Muscle layer of duodenum (tissue), 2 donors: ENCODE data around the gene MMP10.

Experiments
- H3K27ac ChIP-seq: one replicate; pipeline ENCODE4 v1.7.0; 2013; ENCODE audit warnings: mild to moderate bottlenecking, low read length
- H3K27me3 ChIP-seq: one replicate; pipeline ENCODE4 v1.7.0; 2013; ENCODE audit warnings: low read depth, mild to moderate bottlenecking, control low read depth, low read length
- H3K36me3 ChIP-seq, 2 donors: one replicate each; pipeline ENCODE4 v1.7.0; 2013; ENCODE audit warnings: low read length in 2 of 2, control low read depth in 1 of 2, mild to moderate bottlenecking in 1 of 2; ENCODE audit not compliant: insufficient read depth in 2 of 2, control insufficient read depth in 1 of 2
- H3K4me1 ChIP-seq, 2 donors: one replicate each; pipeline ENCODE4 v1.7.0; 2013; ENCODE audit warnings: low read length in 2 of 2, mild to moderate bottlenecking in 2 of 2, control low read depth in 1 of 2, moderate library complexity in 1 of 2; ENCODE audit not compliant: insufficient read depth in 2 of 2, control insufficient read depth in 1 of 2
- H3K4me3 ChIP-seq, 2 donors: one replicate each; pipeline ENCODE4 v1.7.0; 2013; ENCODE audit warnings: low read length in 2 of 2, low read depth in 1 of 2, mild to moderate bottlenecking in 1 of 2
- H3K9me3 ChIP-seq, 2 donors: one replicate each; pipeline ENCODE4 v1.7.0; 2013; ENCODE audit warnings: low read length in 2 of 2, control low read depth in 1 of 2, mild to moderate bottlenecking in 1 of 2; ENCODE audit not compliant: control insufficient read depth in 1 of 2
- donor health status: healthy.

Gene MMP10

DNA sequence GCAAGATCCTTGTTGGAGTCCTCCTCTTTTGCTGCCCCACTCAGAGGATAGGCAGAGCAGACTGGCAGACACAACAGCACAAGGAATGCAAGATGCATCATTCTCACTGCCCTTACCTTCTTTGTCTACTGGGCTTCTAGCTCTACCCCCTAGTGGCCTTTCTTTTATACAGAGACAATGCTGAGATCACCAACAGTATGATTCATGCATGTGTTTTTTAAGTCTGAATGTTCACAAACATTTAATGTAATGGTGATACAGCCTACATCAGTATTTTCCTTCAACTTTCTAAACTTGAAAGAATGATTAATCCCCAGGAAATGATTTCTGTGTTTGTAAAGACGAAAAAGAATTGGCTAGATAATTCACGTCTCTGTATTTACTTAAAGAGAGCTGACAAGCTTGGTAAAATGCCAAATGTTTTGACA, at the start of gene MMP10:
Gene MMP10, minus strand, starts transcription at position 138 of the 428 bp plus-strand sequence. Its CDS starts 37 bp downstream, at position 101.
- Histone ChIP-seq H3K27me3 (no peaks in the 10 kb centered on the region), H3K36me3 (no peaks in the 10 kb centered on the region), H3K9me3 (no peaks in the 10 kb centered on the region), H3K4me1 (peaks cover 0 to 5% of the 10 kb centered on the region in 2 donors), H3K27ac (no peak within 1 kb of the TSS), H3K4me3 (no peak within 1 kb of the TSS)

DNA sequence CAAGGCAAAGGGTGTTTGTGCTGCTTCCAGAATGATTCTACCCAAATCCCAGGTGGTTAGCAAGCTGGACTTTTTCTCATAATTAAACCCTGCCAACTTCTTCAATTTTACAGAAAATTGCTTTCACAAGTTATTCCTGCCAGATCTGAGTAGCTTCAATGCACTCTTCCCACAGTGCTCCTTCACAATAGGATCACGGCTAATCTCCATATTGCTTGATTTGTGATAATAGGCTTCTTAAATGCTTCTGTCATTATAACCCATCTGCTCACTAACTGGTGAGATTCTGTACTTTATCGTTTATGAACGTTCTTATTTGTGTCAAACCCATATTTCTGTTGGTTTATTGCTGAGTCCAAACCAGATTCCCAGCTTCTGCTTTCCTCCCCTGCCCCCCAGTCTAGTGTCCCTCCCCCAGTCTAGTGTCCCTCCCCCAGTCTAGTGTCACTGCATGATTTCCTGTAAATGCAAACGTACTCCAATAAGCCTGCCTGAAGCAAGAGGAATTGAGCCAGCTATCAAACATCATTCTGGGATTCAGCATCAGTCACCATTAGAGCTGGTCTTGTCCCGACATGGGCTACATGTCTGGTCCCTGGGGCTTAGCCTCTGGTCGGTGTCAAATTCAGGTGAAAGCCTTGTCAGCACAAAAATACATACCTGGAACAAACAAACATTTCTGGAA, 49.0 kb upstream of the MMP10 start:
- Histone ChIP-seq H3K36me3 (no peaks in the 10 kb centered on the region), H3K4me1 (no peaks in the 10 kb centered on the region), H3K27me3 (no peaks in the 10 kb centered on the region), H3K9me3 (no peaks in the 10 kb centered on the region), H3K27ac (no peak overlapping the region), H3K4me3 (no peak overlapping the region)

DNA sequence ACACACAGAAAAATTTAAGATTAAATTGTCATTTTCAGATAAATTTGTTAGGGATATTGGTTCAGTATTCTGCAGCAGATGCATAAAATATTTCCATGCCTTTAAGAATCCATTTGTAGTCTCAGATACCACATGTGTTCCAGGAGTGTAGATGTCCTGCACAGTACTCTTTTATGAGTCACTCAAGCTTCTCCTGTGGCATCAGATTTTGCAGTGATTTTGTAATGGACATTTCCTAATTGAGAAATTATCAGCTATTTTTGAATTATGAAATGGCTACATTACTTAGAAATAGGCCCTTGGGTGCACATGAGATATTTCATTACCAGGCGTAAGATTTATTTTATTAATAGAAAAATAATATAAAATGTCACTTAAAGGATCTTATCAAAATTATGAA, 44.1 kb upstream of the MMP10 start:
- H3K27ac ChIP-seq, result no peak overlapping the region
- no peaks in the 10 kb centered on the region for H3K36me3 ChIP-seq
- H3K27me3 ChIP-seq, result no peaks in the 10 kb centered on the region
- no peaks in the 10 kb centered on the region for H3K4me1 ChIP-seq
- H3K9me3 ChIP-seq, result no peaks in the 10 kb centered on the region
- no peak overlapping the region for H3K4me3 ChIP-seq

DNA sequence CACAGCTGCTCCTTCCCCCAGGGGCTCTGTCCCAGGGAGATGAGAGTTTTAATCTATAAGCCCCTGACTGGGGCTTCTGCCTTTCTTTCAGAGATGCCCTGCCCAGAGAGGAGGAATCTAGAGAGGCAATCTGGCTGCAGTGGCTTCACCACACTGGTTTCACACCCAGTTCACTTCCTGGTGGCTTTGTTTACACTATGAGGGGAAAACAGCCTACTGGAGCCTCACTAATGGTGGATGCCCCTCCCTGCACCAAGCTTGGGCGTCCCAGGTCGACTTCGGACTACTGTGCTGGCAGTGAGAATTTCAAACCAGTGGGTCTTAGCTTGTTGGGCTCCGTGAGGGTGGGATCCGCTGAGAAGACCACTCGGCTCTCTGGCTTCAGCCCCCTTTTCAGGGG, 39.1 kb upstream of the MMP10 start:
- peaks cover 0 to 5% of the 10 kb centered on the region in 2 donors for H3K9me3 ChIP-seq
- H3K27ac ChIP-seq, result no peak overlapping the region
- H3K36me3 ChIP-seq, result no peaks in the 10 kb centered on the region
- H3K27me3 ChIP-seq, result no peaks in the 10 kb centered on the region
- H3K4me3 ChIP-seq, result no peak overlapping the region
- H3K4me1 ChIP-seq, result no peaks in the 10 kb centered on the region

DNA sequence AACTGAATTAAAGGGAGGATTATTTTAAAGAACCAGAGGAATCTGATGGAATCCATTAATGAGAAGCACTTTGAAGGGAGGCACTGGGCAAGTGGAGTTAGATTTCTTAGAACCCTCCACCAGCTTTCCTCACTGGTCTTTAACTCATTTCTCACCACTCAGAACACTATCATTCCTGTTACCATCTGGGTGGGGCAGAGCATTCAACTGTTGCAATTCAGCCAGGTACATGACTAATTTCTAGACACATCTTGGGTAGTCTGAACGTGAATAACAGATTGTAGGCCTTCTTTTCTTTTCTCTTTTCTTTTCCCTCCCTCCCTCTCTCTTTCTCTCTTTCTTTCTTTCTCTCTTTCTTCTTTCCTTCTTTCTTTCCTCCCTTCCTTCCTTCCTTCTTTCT, 33.1 kb upstream of the MMP10 start:
- no peak overlapping the region for H3K27ac ChIP-seq

DNA sequence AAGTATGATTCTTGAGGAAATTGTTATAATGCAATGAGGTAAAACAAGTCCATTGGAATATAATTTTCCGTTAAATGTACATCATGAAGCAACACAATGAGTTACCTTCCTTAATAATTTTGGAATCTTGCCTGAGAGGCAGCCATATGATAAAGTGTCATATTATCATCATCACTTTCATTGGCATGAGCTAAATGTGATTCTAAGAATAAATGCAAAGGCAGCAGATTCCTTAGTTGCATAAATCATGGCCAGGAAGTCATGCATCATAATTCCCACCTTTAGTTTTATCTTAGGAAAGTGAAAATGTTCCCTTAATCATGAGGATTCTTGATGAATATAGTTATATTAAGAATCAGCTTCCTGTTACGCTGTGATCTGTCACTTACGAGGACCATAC, 31.8 kb upstream of the MMP10 start:
- Histone ChIP-seq H3K27ac (no peak overlapping the region), H3K27me3 (no peaks in the 10 kb centered on the region), H3K9me3 (peaks cover 0 to 3% of the 10 kb centered on the region in 2 donors), H3K4me1 (no peaks in the 10 kb centered on the region), H3K4me3 (no peak overlapping the region), H3K36me3 (no peaks in the 10 kb centered on the region)

More for the DNA sequence above, 33.1 kb upstream of the MMP10 start:
- Histone ChIP-seq H3K9me3 (peaks cover 0 to 5% of the 10 kb centered on the region in 2 donors), H3K4me1 (no peaks in the 10 kb centered on the region), H3K4me3 (no peak overlapping the region), H3K27me3 (no peaks in the 10 kb centered on the region), H3K36me3 (no peaks in the 10 kb centered on the region)

DNA sequence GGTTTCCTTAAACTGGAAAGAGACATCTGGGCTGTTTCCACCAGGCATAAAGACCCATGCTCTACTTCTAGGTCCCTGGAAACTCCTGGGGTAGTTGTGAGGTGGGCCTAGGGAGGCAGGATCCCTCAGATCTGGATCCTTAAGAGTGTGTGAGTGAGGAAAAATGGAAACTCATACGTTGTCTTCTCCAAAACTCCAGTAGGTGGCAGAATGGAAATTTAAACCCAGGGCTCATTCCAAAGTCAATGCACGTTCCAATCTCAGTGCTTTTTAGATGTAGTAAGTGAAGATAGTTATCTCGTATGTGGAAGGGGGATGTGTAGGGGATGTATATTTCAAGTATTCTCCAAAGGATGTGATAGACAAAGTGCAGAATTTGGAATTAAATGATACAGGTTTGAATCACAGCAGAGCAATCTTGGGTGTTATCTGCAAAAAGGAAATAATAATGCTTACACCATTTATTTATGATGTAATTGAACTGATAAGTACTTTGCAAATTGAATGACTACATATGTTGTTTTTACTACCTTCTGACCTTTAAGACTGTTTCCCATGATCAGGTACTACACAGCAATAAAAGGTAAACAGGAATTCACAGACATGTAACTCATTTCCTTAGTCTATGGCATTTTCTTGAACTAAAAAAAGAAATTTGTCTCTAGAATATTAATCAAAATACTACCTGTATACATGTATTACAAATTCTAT, 30.7 kb upstream of the MMP10 start:
- no peaks in the 10 kb centered on the region for H3K4me1 ChIP-seq
- no peak overlapping the region for H3K4me3 ChIP-seq
- H3K27me3 ChIP-seq, result no peaks in the 10 kb centered on the region
- peaks cover 0 to 3% of the 10 kb centered on the region in 2 donors for H3K9me3 ChIP-seq
- no peaks in the 10 kb centered on the region for H3K36me3 ChIP-seq
- no peak overlapping the region for H3K27ac ChIP-seq

DNA sequence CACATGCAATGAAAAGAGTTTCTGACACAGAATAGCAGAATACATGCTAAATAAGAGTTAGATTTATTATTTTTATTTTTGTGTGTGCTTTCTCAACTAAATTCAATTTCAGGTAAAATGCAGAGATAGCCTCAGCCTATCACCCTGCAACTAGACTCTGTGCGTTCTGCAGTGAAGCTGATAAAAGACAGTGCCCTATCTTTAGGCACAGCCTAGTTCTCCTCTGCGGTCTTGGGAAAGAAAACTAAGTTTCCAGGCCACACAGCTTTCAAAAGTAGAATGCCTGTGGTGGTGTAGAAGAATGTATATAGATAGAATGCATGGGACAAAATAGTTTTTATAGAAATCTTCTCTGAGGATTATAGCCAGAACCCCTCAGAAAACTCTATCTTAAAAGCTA, 29.5 kb upstream of the MMP10 start:
- no peak overlapping the region for H3K27ac ChIP-seq
- H3K4me1 ChIP-seq, result no peaks in the 10 kb centered on the region
- H3K36me3 ChIP-seq, result no peaks in the 10 kb centered on the region
- H3K27me3 ChIP-seq, result no peaks in the 10 kb centered on the region
- H3K4me3 ChIP-seq, result no peak overlapping the region
- no peaks in the 10 kb centered on the region for H3K9me3 ChIP-seq

DNA sequence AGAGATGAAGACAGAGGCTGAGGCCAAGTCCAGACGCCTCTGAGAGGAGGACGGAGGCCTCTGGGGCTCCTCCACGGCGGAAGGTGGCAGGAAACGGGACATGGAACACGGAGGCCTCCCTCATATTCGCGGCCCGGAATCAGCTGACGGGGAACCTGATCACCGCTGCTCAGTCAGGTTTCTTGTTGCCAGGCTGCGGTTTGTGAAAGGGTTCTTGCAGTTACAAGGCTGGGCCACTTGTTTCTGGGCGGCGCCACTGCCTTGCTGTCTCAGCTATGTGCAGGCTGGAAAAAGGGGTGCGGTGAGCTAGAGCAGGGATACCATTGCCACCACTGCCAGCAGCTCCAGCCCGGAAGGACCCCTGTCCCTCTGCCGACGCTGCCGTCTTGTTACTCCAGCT, 27.5 kb upstream of the MMP10 start:
- Histone ChIP-seq H3K27ac (no peak overlapping the region), H3K4me3 (no peak overlapping the region), H3K36me3 (no peaks in the 10 kb centered on the region), H3K9me3 (no peaks in the 10 kb centered on the region), H3K27me3 (no peaks in the 10 kb centered on the region), H3K4me1 (no peaks in the 10 kb centered on the region)

DNA sequence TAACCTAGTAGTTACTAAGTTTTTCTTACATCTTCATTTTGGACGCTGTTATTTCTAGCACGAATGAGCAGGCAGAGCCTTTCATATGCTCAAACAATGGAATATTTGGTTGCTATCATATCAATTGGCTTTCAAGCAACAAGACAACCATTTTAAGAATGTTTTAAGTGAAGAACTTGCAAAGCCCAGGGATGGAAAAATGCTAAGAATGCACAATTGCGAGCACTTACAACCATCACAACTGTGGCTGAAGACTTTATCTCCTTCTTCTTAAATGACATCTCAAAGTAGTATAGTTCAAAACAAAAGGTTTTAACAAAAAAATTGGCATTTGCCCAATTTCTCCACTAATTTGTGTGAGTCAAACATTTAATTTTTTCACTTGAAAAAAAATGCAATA, 25.9 kb upstream of the MMP10 start:
- Histone ChIP-seq H3K4me3 (no peak overlapping the region), H3K27ac (no peak overlapping the region), H3K4me1 (no peaks in the 10 kb centered on the region), H3K36me3 (no peaks in the 10 kb centered on the region), H3K9me3 (no peaks in the 10 kb centered on the region), H3K27me3 (no peaks in the 10 kb centered on the region)

DNA sequence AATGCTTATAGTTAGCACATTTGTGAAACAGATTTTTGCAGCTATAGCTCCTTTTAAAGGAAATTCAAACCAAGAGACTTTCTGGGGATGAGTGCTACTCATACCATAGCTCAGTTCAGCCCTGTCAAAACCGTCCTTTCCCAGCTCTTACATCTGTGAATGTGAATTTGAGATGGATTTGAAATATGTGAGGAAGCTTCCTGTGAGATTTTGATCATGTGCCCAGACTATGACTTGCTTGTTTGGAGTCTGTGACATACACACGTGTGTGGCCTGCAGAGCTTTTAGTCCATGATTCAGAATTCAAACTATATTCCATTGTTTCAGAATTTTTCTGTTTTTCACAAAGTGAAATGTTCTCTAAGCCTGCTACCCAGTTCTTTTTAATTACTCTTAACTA, 21.9 kb upstream of the MMP10 start:
- Histone ChIP-seq H3K27me3 (no peaks in the 10 kb centered on the region), H3K4me3 (no peak overlapping the region), H3K4me1 (no peaks in the 10 kb centered on the region), H3K27ac (no peak overlapping the region), H3K36me3 (no peaks in the 10 kb centered on the region), H3K9me3 (no peaks in the 10 kb centered on the region)
